Stimulated activated CD4-positive, alpha-beta T cell treated with anti-CD3 and anti-CD28 coated beads, Interleukin-15, amount 100 ng/mL, for 48 hours (primary cell): ENCODE data around the gene CCNI.
"Not testable (repeated sequence)": the region's sequence is repeated elsewhere in the genome, so short reads cannot be mapped to it uniquely, and the experiment has no call there.

Experiments
- DNase-seq, 2 donors: peaks; one replicate each; pipeline ENCODE4 v3.0.0-alpha.2; 2020; ENCODE audit warnings: low read depth in 2 of 2

The CCNI gene

GRCh38 chr4:77040854-77041725 lies 34.7 kb downstream of the CCNI start:
- DNase-seq: no peak

- no peak for DNase-seq
Measured at GRCh38 chr4:77040270-77040669, 35.5 kb downstream of the CCNI start.

- no peak for DNase-seq
Measured at GRCh38 chr4:77039796-77040195, 36.0 kb downstream of the CCNI start.

- no peak for DNase-seq
Measured at GRCh38 chr4:77037736-77038135, 38.1 kb downstream of the CCNI start.

GRCh38 chr4:77037168-77037567 lies 38.6 kb downstream of the CCNI start:
- not testable (repeated sequence) for DNase-seq

- no peak for DNase-seq
Measured at GRCh38 chr4:77036206-77036605, 39.6 kb downstream of the CCNI start.

- DNase-seq: no peak
Measured at GRCh38 chr4:77035153-77035552, 40.6 kb downstream of the CCNI start.

GRCh38 chr4:77031544-77031943 lies 44.2 kb downstream of the CCNI start:
- DNase-seq: no peak

- DNase-seq: not testable (repeated sequence)
Measured at GRCh38 chr4:77029757-77030156, 46.0 kb downstream of the CCNI start.

GRCh38 chr4:77028246-77028645 lies 47.5 kb downstream of the CCNI start:
- DNase-seq: no peak

GRCh38 chr4:77026322-77026704 lies 49.5 kb downstream of the CCNI start:
- no peak for DNase-seq

- DNase-seq: no peak
Measured at GRCh38 chr4:77025643-77026321, 50.0 kb downstream of the CCNI start.

- DNase-seq: no peak
Measured at GRCh38 chr4:77023920-77024319, 51.9 kb downstream of the CCNI start.

GRCh38 chr4:77022560-77023179 lies 53.1 kb downstream of the CCNI start:
- no peak for DNase-seq

GRCh38 chr4:77021614-77022089 lies 54.1 kb downstream of the CCNI start:
- DNase-seq: no peak

GRCh38 chr4:77020017-77020416 lies 55.8 kb downstream of the CCNI start:
- DNase-seq: no peak

- no peak for DNase-seq
Measured at GRCh38 chr4:77015390-77015789, 60.4 kb downstream of the CCNI start.

GRCh38 chr4:77014256-77014655 lies 61.5 kb downstream of the CCNI start:
- DNase-seq: no peak

GRCh38 chr4:77012726-77013125 lies 63.1 kb downstream of the CCNI start:
- no peak for DNase-seq

GRCh38 chr4:77010841-77011354 lies 64.9 kb downstream of the CCNI start:
- no peak for DNase-seq

GRCh38 chr4:77009511-77010115 lies 66.2 kb downstream of the CCNI start:
- DNase-seq: no peak
